Transverse colon (tissue), 4 donors: ENCODE results near the gene BIVM. TPM values are rescaled to one million over a fixed set of nuclear protein-coding genes. Genes with fewer than 3 reads are reported as not detected.

ENCODE experiments used
- DNase-seq: peaks from one replicate; pipeline ENCODE4 v3.0.0-alpha.2; 2019
- H3K27ac ChIP-seq, 4 donors: fragments of 200-600 bp; sonication (generic); 2 replicates each; pipeline ENCODE4 v1.5.1; 2016 to 2018; ENCODE audit warnings: inconsistent platforms in 4 of 4
- H3K27me3 ChIP-seq: fragments of 200-600 bp; sonication (generic); 2 replicates; pipeline ENCODE4 v1.5.1; 2017; ENCODE audit warnings: inconsistent platforms
- H3K36me3 ChIP-seq, 4 donors: fragments of 200-600 bp; sonication (generic); 2 replicates each; pipeline ENCODE4 v1.5.1; 2017 to 2019; ENCODE audit warnings: inconsistent platforms in 4 of 4
- H3K4me1 ChIP-seq, 4 donors: fragments of 200-600 bp; sonication (generic); 2 replicates each; pipeline ENCODE4 v1.5.1; 2017 to 2020; ENCODE audit warnings: inconsistent platforms in 4 of 4
- H3K4me3 ChIP-seq, 4 donors: fragments of 200-600 bp; sonication (generic); 1 replicate in 1 of 4; 2 replicates in 3 of 4; pipeline versions ENCODE4 v1.5.1 to v1.6.1; 2017 to 2019; ENCODE audit warnings: inconsistent platforms in 4 of 4
- H3K9me3 ChIP-seq, 2 donors: fragments of 200-600 bp; sonication (generic); 2 replicates each; pipeline ENCODE4 v1.5.1; 2017 to 2019; ENCODE audit warnings: inconsistent platforms in 2 of 2
- CTCF ChIP-seq, 5 experiments: fragments of 200-600 bp in 3 of 5; fragments of 450-650 bp in 2 of 5; sonication (generic) in 3 of 5; IDR thresholded peaks; 1 replicate in 2 of 5; 2 replicates in 3 of 5; pipeline ENCODE4 v1.5.1; 2016 to 2017; ENCODE audit warnings: antibody characterized with exemption in 5 of 5, inconsistent platforms in 3 of 5, mild to moderate bottlenecking in 2 of 5, moderate library complexity in 1 of 5
- EP300 ChIP-seq: sonication (generic); formaldehyde crosslinking; IDR thresholded peaks from one replicate; pipeline ENCODE4 v1.6.1; 2017; ENCODE audit warnings: antibody characterized with exemption, low read depth
- POLR2A ChIP-seq: fragments of 450-650 bp; IDR thresholded peaks from one replicate; pipeline ENCODE4 v1.6.1; 2016; ENCODE audit warnings: antibody characterized with exemption, mild to moderate bottlenecking, moderate library complexity
- POLR2AphosphoS5 ChIP-seq, 3 donors: sonication (generic); formaldehyde crosslinking; IDR thresholded peaks; one replicate each; pipeline ENCODE4 v1.6.1; 2016; ENCODE audit warnings: antibody characterized with exemption in 3 of 3
- WGBS, 2 donors: methylation state at CpG; one replicate each; pipeline ENCODE4 v1.1.5; 2018; ENCODE audit warnings: low coverage in 1 of 2; 5-methylcytosine and 5-hydroxymethylcytosine counted together
- in situ Hi-C, 4 donors: fragments of 200-750 bp; cut with MboI; loops; one replicate each; pipeline versions ENCODE4 v1.15.0 to v1.15.1; 2017; ENCODE audit warnings: low sequenced_read_pairs in 3 of 4, low pct_ligation_motif_present in 1 of 4, low pct_unique_long_range_greater_than_20kb in 1 of 4
- intact Hi-C: fragments of 100-400 bp; cut with DNase I; formaldehyde crosslinking; loops from one replicate; pipeline ENCODE4 v1.15.1; 2023; ENCODE audit warnings: low total_unique reads
- total RNA-seq, 4 donors: library from RNA; depleted of rRNA; stranded (reverse); fragments of >200 nt; gene quantifications; one replicate each; pipeline ENCODE4 v1.1.0, GENCODE V29; 2016

The BIVM gene
- total RNA-seq, 4 donors from 2014 or later, result 3.0 to 31.4 (median 23.9) TPM

- Histone ChIP-seq H3K4me3 (no peak overlapping the region), H3K9me3 (no peaks in the 10 kb centered on the region), H3K4me1 (peaks cover 0 to 10% (median 0%) of the 10 kb centered on the region in 4 donors), H3K27ac (no peak overlapping the region), H3K27me3 (no peaks in the 10 kb centered on the region), H3K36me3 (peaks cover 0 to 64% (median 29%) of the 10 kb centered on the region in 4 donors)
- 96 to 98% methylated on average over 5 of the region's 5 CpGs for WGBS, 2 donors
- DNase-seq, result no peak
- in situ Hi-C loops, result no loop called here
- intact Hi-C loops, result no loop called here
- TF ChIP-seq EP300 (no peak), POLR2AphosphoS5 (IDR thresholded peaks at IDR 0.05) (no peak), POLR2A (no peak), CTCF (IDR thresholded peaks at IDR 0.05) (no peak)
Measured at GRCh38 chr13:102868366-102868936, 69.5 kb downstream of the BIVM start.

- intact Hi-C loops (no loop called here), in situ Hi-C loops (no loop called here)
- TF ChIP-seq POLR2AphosphoS5 (IDR thresholded peaks at IDR 0.05) (no peak), EP300 (no peak), CTCF (IDR thresholded peaks at IDR 0.05) (no peak)
- Histone ChIP-seq H3K36me3 (peaks cover 0 to 57% (median 29%) of the 10 kb centered on the region in 4 donors), H3K4me1 (peaks cover 0 to 10% (median 0%) of the 10 kb centered on the region in 4 donors), H3K27me3 (no peaks in the 10 kb centered on the region), H3K4me3 (no peak overlapping the region), H3K27ac (no peak overlapping the region), H3K9me3 (no peaks in the 10 kb centered on the region)
- WGBS, 2 donors, result 60% methylated on average over 4 to 5 of the region's 5 CpGs
- DNase-seq, result no peak
Measured at GRCh38 chr13:102869948-102870676, 71.2 kb downstream of the BIVM start.

- 49 to 55% methylated on average over 17 to 22 of the region's 22 CpGs for WGBS, 2 donors
- H3K9me3 ChIP-seq, result no peaks in the 10 kb centered on the region
- intact Hi-C loops (no loop called here), in situ Hi-C loops (no loop called here)
- TF ChIP-seq POLR2A (no peak), CTCF (IDR thresholded peaks at IDR 0.05) (peak; percentile 61 to 79 (median 73))
- no peaks in the 10 kb centered on the region for H3K27me3 ChIP-seq
- no peak overlapping the region for H3K27ac ChIP-seq
- DNase-seq, result peak; percentile 48
- H3K4me3 ChIP-seq, result no peak overlapping the region
- H3K4me1 ChIP-seq, result peaks cover 0 to 10% (median 0%) of the 10 kb centered on the region in 4 donors
- H3K36me3 ChIP-seq, result peaks cover 0 to 57% (median 29%) of the 10 kb centered on the region in 4 donors
Measured at GRCh38 chr13:102870677-102871415, 71.9 kb downstream of the BIVM start.

- H3K27me3 ChIP-seq, result no peaks in the 10 kb centered on the region
- peaks cover 0 to 50% (median 24%) of the 10 kb centered on the region in 4 donors for H3K36me3 ChIP-seq
- H3K9me3 ChIP-seq, result no peaks in the 10 kb centered on the region
- no peak for DNase-seq
- no peak for TF ChIP-seq CTCF (IDR thresholded peaks at IDR 0.05)
- no peak for TF ChIP-seq POLR2A
- no peak for TF ChIP-seq EP300
- TF ChIP-seq POLR2AphosphoS5 (IDR thresholded peaks at IDR 0.05), result no peak
- intact Hi-C loops (no loop called here), in situ Hi-C loops (no loop called here)
- H3K4me1 ChIP-seq, result peaks cover 0 to 10% (median 0%) of the 10 kb centered on the region in 4 donors
- H3K4me3 ChIP-seq, result no peak overlapping the region
- no peak overlapping the region for H3K27ac ChIP-seq
- 78 to 88% methylated on average over 7 of the region's 7 CpGs for WGBS, 2 donors
Measured at GRCh38 chr13:102872131-102872530, 73.2 kb downstream of the BIVM start.
